B cell (primary cell): ENCODE results near the gene SSR2. TPM values are rescaled to one million over a fixed set of nuclear protein-coding genes. Genes with fewer than 3 reads are reported as not detected.
A peak's percentile ranks its signal among the peaks of the same experiment; 100 is the strongest.

Experiments
- ATAC-seq: fragments of 200-7000 bp; cut with Tn5 transposase; one replicate; pipeline ENCODE4 v1.10.0; 2021; ENCODE audit warnings: low read depth, mild to moderate bottlenecking, moderate number of reproducible peaks, moderate library complexity
- CTCF ChIA-PET: fragments of 350-600 bp; sonication (Branson Sonifier 250); formaldehyde crosslinking; loops from one replicate; lab custom pipeline; 2021; ENCODE audit warnings: antibody characterized with exemption, inconsistent platforms; lab: Charles Lee
- POLR2A ChIA-PET: fragments of 350-600 bp; sonication (Branson Sonifier 250); formaldehyde crosslinking; loops from one replicate; lab custom pipeline; 2021; ENCODE audit warnings: antibody characterized with exemption; lab: Charles Lee
- DNase-seq: peaks from one replicate; pipeline ENCODE4 v3.0.0; 2013
- H2AFZ ChIP-seq: 2 replicates; pipeline ENCODE4 v1.6.1; 2012; ENCODE audit warnings: mild to moderate bottlenecking, low read depth, low read length; ENCODE audit not compliant: insufficient read depth, poor library complexity, severe bottlenecking
- H3K27ac ChIP-seq, 2 donors: 1 replicate in 1 of 2; 2 replicates in 1 of 2; pipeline ENCODE4 v1.5.1; 2012 to 2013; ENCODE audit warnings: low read length in 2 of 2, mild to moderate bottlenecking in 2 of 2, moderate library complexity in 1 of 2
- H3K27me3 ChIP-seq, 4 experiments: fragments of 200-600 bp in 1 of 4; sonication (generic) in 1 of 4; replicated peaks in 1 of 4; 1 replicate in 2 of 4; 2 replicates in 2 of 4; pipeline versions ENCODE4 v1.6.1 to v1.7.0; 2013 to 2016; ENCODE audit warnings: low read length in 3 of 4, mild to moderate bottlenecking in 2 of 4, mixed read lengths in 1 of 4, moderate library complexity in 1 of 4; ENCODE audit not compliant: insufficient read depth in 4 of 4, control insufficient read depth in 3 of 4; ENCODE audit errors: control extremely low read depth in 1 of 4
- H3K36me3 ChIP-seq, 2 experiments: replicated peaks in 1 of 2; 1 replicate in 1 of 2; 2 replicates in 1 of 2; pipeline versions ENCODE4 v1.6.1 to v1.7.1; 2013; ENCODE audit warnings: low read length in 1 of 2; ENCODE audit not compliant: insufficient read depth in 2 of 2, control insufficient read depth in 1 of 2; ENCODE audit errors: control extremely low read depth in 1 of 2, extremely low read depth in 1 of 2
- H3K4me1 ChIP-seq, 2 donors: fragments of 200-600 bp in 1 of 2; sonication (generic) in 1 of 2; 1 replicate in 1 of 2; 2 replicates in 1 of 2; pipeline versions ENCODE4 v1.5.1 to v1.6.1; 2013 to 2017; ENCODE audit warnings: low read length in 2 of 2; ENCODE audit not compliant: control insufficient read depth in 2 of 2, insufficient read depth in 2 of 2
- H3K4me2 ChIP-seq: replicated peaks from 2 replicates; pipeline ENCODE3; 2012; ENCODE audit warnings: mild to moderate bottlenecking, low read depth, low read length; ENCODE audit not compliant: poor library complexity, severe bottlenecking
- H3K4me3 ChIP-seq, 5 experiments: fragments of 200-600 bp in 1 of 5; sonication (generic) in 1 of 5; 1 replicate in 3 of 5; 2 replicates in 2 of 5; pipeline versions ENCODE4 v1.5.1 to v1.7.0; 2011 to 2016; ENCODE audit warnings: low read length in 4 of 5, mild to moderate bottlenecking in 4 of 5, low read depth in 2 of 5, control low read depth in 1 of 5, moderate library complexity in 1 of 5; ENCODE audit not compliant: insufficient read depth in 1 of 5; ENCODE audit errors: control extremely low read depth in 1 of 5, extremely low read depth in 1 of 5
- H3K79me2 ChIP-seq: fragments of 200-600 bp; sonication (generic); one replicate; pipeline ENCODE4 v1.6.0; 2016; ENCODE audit warnings: low read length; ENCODE audit not compliant: control insufficient read depth, insufficient read depth
- H3K9ac ChIP-seq: fragments of 200-600 bp; sonication (generic); 2 replicates; pipeline ENCODE4 v1.6.1; 2017; ENCODE audit warnings: mild to moderate bottlenecking, low read length, moderate library complexity
- H3K9me3 ChIP-seq, 3 donors: one replicate each; pipeline versions ENCODE4 v1.6.1 to v1.7.1; 2013; ENCODE audit warnings: low read length in 2 of 3; ENCODE audit not compliant: control insufficient read depth in 2 of 3, insufficient read depth in 1 of 3; ENCODE audit errors: control extremely low read depth in 1 of 3
- H4K20me1 ChIP-seq: 2 replicates; pipeline ENCODE4 v1.6.0; 2012; ENCODE audit warnings: mild to moderate bottlenecking, low read length; ENCODE audit not compliant: insufficient read depth, control insufficient read depth, poor library complexity, severe bottlenecking
- H3K27ac Mint-ChIP-seq: one replicate; pipeline ENCODE4 v1.8.0; 2021; ENCODE audit warnings: mixed read lengths
- H3K27me3 Mint-ChIP-seq: one replicate; pipeline ENCODE4 v1.8.0; 2021; ENCODE audit warnings: mixed read lengths
- H3K4me1 Mint-ChIP-seq: one replicate; pipeline ENCODE4 v1.8.0; 2021; ENCODE audit warnings: mixed read lengths
- H3K4me3 Mint-ChIP-seq: one replicate; pipeline ENCODE4 v1.8.0; 2021; ENCODE audit warnings: mixed read lengths
- H3K9me3 Mint-ChIP-seq: one replicate; pipeline ENCODE4 v1.8.0; 2022; ENCODE audit warnings: mixed read lengths; ENCODE audit not compliant: insufficient read depth
- EZH2 ChIP-seq: IDR thresholded peaks from 2 replicates; pipeline ENCODE4 v1.6.1; 2012; ENCODE audit warnings: borderline replicate concordance, low read depth, mild to moderate bottlenecking, moderate library complexity, low read length; ENCODE audit not compliant: insufficient read depth, poor library complexity, severe bottlenecking
- WGBS: methylation state at CpG from one replicate; pipeline ENCODE4 v1.1.5; 2013; ENCODE audit warnings: missing lambda C conversion rate; ENCODE audit not compliant: insufficient coverage; 5-methylcytosine and 5-hydroxymethylcytosine counted together
- intact Hi-C: fragments of 100-400 bp; cut with micrococcal nuclease; formaldehyde crosslinking; loops from one replicate; pipeline ENCODE4 v1.10.0; 2022
- polyA plus RNA-seq: library from polyadenylated mRNA; depleted of rRNA; stranded (reverse); fragments of >200 nt; gene quantifications from 2 replicates; pipeline ENCODE4 v1.2.3, GENCODE V29; 2012
- total RNA-seq, 2 donors: library from RNA; stranded (reverse); fragments of 120-200 nt in 1 of 2; gene quantifications; 1 replicate in 1 of 2; 2 replicates in 1 of 2; pipeline versions ENCODE4 v1.2.3 to v1.2.4, GENCODE V29; 2013 to 2022
- TF ChIP-seq, protein P1 (sequence below): fragments of 200-600 bp; IDR thresholded peaks from one replicate; pipeline ENCODE4 v1.8.0; 2022; ENCODE audit warnings: antibody characterized with exemption, mild to moderate bottlenecking

The SSR2 gene
- total and polyA plus RNA-seq, 2 donors (not counting 1 experiment from before 2014, with no cell fraction given): 160 to 359 TPM

DNA sequence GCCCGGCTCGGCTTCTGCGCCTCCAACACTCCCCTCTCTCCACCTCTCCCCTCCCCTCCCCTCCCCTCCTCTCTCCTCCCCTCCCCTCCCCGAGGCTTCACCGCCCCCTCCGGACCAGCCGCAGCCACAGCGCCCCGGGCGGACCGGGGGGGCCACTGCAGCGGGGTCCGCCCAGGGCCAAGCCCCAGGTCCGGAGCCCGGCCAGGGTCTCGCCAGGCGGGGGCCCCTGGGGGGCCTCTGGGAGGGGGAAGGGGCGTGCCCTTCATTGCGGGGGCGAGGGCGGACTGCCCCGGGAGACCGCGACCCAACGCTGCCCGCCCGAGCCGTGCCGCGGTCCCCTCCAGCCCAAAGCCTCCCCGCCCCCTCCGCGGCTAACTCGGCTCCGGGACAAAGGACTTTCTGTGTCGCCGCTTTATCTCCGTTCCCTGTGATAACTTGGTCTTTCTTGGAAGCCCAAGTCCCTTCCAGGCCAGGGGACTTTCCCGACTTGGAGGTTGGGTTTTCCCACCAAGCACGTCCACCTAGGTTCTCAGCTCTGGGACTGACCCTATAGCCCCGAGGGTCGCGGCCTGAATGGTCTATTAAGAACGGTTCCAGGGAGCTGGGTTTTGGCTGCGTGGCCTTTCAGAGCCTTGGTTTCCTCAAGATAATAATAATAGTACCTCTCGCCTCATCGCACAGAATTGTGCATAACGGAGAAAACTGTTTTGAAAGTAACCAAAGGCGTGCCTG is 33.2 kb upstream of the SSR2 start, which contains the start of gene UBQLN4:
Gene UBQLN4, minus strand, starts transcription at position 31 of the 732 bp plus-strand sequence. CDS start 97 bp downstream, outside the sequence.
- Histone ChIP-seq H3K4me3 (peak within 1 kb of the TSS; percentile 78 to 99 (median 96)), H3K4me2 (peak within 1 kb of the TSS; percentile 91), H3K36me3 (peaks cover 2 to 5% of the 10 kb centered on the region in 2 experiments), H3K9ac (peak within 1 kb of the TSS; percentile 79), H2AFZ (peak within 1 kb of the TSS; percentile 94), H3K27ac (peak within 1 kb of the TSS; percentile 77 to 85), H3K27me3 (no peaks in the 10 kb centered on the region), H3K79me2 (peaks cover 12% of the 10 kb centered on the region), H3K4me1 (peaks cover 8 to 24% of the 10 kb centered on the region in 2 donors), H4K20me1 (no peaks in the 10 kb centered on the region), H3K9me3 (no peaks in the 10 kb centered on the region)
- ChIA-PET POLR2A (interaction anchor here (0.6 to 0.7 kb wide), 3 partner anchors 29 to 110 kb away, joined by 3 to 4 read pairs (median 4); partner anchors contain the start of gene ARHGEF2), CTCF (interaction anchor here (0.6 to 1.0 kb wide), 4 partner anchors 58 to 229 kb away, joined by 3 to 5 read pairs (median 4); partner anchors contain the start of gene SMG5)
- peak within 1 kb of the TSS; percentile 92 for H3K4me3 Mint-ChIP-seq
- peak within 1 kb of the TSS; percentile 92 for H3K27ac Mint-ChIP-seq
- H3K27me3 Mint-ChIP-seq: no peaks in the 10 kb centered on the region
- TF ChIP-seq, protein P1, sequence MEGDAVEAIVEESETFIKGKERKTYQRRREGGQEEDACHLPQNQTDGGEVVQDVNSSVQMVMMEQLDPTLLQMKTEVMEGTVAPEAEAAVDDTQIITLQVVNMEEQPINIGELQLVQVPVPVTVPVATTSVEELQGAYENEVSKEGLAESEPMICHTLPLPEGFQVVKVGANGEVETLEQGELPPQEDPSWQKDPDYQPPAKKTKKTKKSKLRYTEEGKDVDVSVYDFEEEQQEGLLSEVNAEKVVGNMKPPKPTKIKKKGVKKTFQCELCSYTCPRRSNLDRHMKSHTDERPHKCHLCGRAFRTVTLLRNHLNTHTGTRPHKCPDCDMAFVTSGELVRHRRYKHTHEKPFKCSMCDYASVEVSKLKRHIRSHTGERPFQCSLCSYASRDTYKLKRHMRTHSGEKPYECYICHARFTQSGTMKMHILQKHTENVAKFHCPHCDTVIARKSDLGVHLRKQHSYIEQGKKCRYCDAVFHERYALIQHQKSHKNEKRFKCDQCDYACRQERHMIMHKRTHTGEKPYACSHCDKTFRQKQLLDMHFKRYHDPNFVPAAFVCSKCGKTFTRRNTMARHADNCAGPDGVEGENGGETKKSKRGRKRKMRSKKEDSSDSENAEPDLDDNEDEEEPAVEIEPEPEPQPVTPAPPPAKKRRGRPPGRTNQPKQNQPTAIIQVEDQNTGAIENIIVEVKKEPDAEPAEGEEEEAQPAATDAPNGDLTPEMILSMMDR: peak; percentile 58
- no peak for TF ChIP-seq EZH2
- peak; percentile 88 for DNase-seq
- intact Hi-C loops: loop anchor here (1.0 to 5.0 kb wide), 8 partner anchors 28 to 782 kb away; partner anchors contain the start of genes ARHGEF2, CLK2, KHDC4 and MEX3A
- WGBS: 0% methylated on average over 41 of the region's 49 CpGs
- no peaks in the 10 kb centered on the region for H3K9me3 Mint-ChIP-seq
- H3K4me1 Mint-ChIP-seq: peaks cover 32% of the 10 kb centered on the region
- ATAC-seq: peak; percentile 75
